ENCODE measurements around the gene THSD4.

- TF ChIP-seq CTCF (IDR thresholded peaks at IDR 0.05) (no peak), POLR2A (IDR thresholded peaks at IDR 0.05) (no peak)
These were observed 226.7 kb downstream of the THSD4 start for GRCh38 chr15:71341811-71342550.
